ENCODE data around the gene TMEM87B.

TMEM87B gene, protein sequence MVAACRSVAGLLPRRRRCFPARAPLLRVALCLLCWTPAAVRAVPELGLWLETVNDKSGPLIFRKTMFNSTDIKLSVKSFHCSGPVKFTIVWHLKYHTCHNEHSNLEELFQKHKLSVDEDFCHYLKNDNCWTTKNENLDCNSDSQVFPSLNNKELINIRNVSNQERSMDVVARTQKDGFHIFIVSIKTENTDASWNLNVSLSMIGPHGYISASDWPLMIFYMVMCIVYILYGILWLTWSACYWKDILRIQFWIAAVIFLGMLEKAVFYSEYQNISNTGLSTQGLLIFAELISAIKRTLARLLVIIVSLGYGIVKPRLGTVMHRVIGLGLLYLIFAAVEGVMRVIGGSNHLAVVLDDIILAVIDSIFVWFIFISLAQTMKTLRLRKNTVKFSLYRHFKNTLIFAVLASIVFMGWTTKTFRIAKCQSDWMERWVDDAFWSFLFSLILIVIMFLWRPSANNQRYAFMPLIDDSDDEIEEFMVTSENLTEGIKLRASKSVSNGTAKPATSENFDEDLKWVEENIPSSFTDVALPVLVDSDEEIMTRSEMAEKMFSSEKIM

DNA sequence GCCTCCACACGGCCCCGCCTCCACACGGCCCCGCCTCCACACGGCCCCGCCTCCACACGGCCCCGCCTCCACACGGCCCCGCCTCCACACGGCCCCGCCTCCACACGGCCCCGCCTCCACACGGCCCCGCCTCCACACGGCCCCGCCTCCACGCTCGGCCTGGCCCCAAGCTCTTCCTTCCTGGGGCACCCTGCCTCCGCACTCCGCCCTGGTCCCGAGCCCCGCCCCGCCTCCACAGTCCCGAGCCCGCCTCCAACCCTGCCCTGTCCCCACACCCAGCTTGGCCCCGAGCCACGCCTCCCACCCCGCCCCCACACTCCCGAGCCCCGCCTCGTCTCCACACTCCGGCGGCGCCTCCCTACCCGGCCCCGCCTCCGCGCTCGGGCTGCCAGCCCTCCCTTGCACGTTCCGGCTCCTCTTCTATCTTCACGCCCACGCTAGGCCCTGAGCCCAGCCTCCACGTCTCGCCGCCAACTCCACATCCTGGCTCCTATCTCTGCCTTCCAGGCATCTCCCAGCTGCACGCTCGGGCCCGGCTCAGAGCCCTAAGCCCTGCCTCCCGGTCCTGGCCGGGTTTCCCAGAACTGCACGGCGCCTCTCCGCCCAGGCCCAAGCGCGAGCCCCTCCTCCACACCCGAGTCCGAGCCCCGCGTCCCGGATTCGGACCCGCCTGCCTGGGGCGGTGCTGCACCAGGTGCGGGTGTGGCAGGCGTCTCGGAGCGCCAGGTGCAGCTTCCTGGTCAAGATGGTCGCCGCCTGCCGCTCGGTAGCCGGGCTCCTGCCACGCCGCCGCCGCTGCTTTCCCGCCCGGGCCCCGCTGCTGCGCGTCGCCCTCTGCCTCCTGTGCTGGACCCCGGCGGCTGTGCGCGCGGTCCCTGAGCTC, at the start of gene TMEM87B:
Gene TMEM87B, plus strand, starts transcription at position 423 of the 883 bp plus-strand sequence. Its CDS starts 323 bp downstream, at position 746.
- DNase-seq: peak; percentile 79 to 99 (median 97)

DNA sequence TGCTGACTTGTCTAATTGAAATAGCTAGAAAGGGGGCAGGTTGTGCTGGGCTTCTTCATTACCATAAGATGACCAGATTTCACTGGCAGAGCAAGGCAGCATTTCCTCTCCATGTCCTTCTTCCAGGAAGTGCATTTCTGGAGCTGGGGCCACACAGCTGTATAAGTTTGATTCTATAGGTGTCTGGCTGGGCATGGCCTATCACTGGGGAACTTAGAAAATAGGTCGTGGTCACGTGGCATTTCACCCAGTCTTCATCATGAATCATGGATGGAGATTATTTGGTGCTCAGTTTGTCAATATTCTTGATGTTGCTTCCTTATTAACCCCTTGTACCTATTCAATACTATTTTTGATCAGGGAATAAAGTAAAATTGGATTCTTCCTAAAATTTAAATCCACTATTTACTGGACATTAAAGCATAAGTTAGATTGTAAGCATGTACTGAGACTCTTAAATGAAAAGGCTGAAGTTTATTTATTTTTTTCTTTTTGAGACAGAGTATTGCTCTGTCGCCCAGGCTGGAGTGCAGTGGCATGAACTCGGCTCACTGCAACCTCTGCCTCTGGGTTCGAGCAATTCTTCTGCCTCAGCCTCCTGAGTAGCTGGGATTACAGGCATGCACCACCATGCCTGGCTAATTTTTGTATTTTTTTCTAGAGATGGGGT, 49.5 kb upstream of the TMEM87B start:
- no peak for DNase-seq

DNA sequence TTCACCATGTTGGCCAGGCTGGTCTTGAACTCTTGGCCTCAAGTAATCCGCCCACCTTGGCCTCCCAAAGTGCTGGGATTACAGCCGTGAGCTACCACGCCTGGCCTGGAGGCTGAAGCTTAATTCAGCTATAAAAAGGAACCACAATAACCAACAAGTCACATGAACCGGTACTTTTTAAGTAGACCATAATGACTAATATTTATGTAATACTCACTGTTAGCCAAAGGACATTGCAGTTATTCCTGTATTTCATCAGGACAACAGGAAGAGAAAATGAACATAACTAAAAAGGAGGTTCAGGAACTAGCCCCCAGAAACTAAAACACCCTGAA, 49.0 kb upstream of the TMEM87B start:
- no peak for DNase-seq

DNA sequence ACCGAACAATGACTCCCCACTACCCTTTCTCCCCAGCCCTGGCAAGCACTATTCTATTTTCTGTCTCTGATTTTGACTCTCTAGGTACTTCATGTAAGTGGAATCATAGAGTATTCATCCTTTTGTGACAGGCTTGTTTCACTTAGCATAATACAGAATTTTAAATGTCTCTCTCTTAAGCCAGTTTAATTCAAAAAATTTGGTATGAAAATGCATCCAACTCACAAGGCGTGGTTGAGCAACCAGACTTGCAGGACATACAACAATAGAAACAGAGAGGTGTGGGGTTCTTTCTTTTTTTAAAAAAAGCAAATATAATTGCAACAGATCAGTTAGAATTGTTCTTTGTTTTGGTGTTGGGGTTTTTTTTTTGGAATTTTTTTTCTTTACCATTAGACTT, 47.6 kb upstream of the TMEM87B start:
- DNase-seq: no peak

DNA sequence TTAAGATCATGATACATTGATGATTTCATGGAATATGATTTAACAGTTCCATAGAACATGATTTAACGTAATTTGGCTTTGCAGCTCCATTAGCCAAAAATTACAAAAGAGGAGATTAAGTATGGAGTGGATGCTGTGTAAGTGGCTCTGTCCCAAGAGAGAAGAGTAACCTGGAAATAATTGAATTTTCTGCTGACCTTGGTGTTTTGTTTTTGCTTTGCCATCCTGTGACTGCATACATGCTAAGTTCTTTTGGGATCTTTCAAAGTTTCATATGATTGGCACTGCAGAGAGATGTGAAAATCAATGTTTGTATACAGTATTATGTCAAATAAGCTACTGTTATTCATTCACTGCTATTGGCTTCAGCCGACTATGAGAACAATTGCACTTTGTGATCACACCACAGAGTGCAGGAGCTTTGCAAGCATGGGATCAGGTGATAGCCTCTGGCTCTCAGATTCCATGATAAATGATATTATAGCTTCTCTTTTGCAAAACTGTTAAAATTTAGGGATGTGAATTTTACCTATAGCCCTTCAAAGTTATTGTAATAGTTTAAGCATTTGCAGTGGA, 46.1 kb upstream of the TMEM87B start:
- DNase-seq: no peak

DNA sequence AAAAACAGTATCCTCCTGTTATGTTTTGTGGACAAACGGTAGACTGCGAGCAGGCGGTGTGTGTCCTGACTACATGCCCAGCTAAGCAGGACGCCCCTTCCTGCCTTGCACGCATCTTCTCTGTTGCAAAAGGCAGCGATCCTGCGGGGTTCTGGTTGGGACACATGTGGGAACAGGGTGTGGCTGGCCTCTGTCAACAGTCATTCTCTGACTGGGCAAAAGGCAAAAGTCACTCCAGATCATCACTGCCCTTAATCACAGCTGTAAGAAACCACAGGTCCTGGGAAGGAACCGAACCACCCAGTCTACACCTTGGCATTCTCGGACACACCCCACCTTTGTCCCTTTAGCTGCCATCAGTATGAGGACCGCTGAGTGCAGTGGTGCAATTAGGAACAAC, 44.3 kb upstream of the TMEM87B start:
- no peak for DNase-seq

DNA sequence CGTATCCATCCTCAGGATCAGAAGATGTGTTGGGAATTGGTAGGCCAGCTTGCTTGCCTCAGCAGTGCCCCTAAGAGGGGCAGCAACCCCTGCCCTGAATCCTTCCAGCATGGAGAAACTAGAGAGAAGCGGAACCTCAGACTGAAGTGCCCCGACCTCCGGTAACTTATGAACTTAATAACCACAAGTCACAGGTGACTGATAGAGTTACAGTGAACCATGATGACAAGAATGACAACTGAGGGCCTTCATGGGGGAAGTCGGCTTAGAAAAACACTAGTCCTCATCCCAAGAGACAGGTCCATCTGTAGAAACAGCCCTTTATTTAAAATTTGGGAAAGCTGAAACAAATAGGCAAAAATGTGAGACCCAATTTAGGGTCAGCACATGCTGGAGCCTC, 42.5 kb upstream of the TMEM87B start:
- DNase-seq: no peak

DNA sequence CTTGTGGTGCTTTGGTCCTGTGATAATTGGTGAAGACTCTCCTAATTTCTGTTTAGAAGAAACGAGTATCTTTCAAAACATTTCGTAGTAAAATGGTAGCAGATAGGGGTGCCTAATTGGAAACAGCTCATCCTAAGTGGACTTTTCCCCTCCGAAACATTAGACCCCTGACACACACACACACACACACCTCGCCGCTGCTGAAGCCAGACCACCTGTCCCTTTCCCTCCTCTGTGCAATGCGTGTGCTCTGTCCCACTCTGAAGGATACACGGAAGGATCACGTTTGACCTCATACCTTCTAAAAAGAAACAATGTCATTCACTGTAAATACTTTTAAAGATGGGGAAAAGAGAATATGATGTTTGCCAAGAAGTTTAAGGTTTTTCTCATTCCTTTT, 36.2 kb upstream of the TMEM87B start:
- DNase-seq: no peak

DNA sequence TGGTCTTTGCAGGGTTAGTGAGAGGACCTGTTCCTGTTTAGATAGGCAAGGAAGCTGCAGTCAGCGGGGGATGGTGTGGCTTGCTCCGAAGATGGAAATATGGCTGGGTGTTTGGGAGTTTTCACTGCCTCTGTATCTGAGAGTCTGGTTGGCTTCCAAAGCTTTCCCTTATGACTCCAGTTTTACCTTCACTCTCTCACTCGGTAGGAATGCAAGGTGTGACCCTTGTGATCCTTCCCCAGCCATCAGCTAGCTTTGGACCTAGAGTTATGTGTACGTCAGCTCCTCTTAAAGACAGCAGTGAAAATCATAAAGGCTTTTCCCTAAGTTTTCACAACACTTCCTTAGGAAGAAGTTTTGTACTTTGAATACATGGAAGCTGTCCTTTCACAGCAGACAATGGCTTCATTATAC, 35.5 kb upstream of the TMEM87B start:
- no peak for DNase-seq

DNA sequence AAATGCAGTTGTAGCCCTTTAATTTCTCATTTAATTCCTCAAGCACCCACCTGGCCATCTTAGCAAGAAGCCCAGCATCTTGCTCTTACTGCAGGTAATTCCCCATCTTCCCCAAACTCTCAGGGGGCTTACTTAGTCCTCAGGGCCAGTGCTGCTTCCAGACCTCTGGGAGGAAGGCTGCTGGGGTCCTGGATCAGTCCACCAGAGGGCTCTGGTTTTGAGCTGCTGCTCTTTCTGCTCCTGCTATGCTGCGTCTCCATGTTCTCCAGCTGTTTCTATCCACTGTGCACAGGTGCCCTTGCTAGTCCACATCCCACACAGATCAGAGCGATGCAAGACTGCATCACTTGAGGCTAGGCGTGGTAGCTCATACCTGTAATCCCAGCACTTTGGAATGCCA, 34.5 kb upstream of the TMEM87B start:
- DNase-seq: no peak

DNA sequence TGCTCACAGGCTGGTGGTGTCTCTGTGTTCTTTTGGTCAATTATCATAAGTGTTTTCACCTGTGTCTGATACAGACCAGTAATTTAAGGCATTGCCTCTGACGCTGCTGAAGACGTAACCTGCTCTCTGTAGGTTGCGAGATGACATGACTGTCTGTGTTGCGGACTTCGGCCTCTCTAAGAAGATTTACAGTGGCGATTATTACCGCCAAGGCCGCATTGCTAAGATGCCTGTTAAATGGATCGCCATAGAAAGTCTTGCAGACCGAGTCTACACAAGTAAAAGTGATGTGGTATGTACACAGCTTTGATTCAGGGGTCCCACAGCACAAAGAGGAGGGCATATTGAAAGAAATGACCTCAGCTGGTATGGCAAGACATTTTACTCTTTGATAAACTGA, 33.8 kb upstream of the TMEM87B start:
- DNase-seq: no peak

DNA sequence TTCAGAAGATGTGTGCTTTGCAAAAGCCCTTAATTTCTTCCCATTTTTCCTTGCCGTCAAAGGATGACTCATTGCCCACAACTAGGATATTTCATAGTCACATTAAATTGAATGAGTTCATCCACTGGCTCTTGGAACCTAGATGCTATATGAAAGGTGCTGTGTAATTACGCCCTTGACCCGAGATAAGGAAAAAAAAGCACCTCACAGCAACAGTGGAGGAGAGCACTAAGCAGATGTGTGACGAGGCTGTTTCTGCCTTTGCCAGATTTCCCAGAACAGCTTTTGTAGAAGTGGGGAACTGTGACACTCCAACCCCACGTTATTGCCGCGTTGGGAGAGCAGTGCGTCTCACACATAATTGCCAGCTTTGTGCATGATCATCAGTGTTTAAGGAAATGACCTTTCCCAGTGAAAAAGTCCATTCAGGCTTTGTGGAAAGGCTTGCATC, 33.3 kb upstream of the TMEM87B start:
- no peak for DNase-seq

DNA sequence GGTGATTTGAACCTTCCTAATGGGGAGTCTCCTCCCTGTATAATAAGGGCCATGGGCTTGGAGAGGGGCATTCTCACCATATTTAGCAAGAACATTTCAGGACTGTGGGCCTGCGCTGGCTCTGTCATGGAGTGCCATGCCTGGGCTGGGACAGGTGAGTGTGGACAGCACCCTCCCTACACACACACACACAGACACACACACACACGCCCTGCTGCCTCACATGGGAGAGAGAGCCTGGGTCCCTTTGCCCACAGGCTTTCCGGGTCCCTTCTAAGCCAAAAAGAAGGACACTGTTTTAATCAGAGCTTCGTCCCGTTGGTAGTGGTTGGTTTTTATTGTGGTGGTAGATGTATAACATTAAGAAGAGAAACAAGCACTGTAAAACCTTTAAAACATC, 31.4 kb upstream of the TMEM87B start:
- no peak for DNase-seq

DNA sequence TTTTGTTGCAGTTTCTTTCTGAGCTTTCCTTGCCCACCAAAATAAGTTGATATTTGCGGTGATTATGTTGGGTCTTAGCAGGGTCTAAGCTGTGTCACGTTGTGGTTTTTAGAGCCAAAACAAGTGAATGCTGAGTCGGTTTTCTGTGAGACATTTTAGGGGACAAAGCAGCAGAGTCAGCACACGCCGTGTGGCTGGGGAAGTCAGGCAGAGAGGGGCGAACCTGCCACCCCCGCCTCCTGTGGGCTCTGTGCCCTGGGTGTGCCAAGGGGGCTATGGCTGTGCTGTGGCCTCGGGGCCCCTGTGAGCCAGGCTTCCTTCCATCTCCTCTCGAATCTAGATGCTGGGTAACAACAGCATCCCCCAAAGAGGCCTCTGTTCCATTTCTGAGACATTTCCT, 30.8 kb upstream of the TMEM87B start:
- DNase-seq: no peak

DNA sequence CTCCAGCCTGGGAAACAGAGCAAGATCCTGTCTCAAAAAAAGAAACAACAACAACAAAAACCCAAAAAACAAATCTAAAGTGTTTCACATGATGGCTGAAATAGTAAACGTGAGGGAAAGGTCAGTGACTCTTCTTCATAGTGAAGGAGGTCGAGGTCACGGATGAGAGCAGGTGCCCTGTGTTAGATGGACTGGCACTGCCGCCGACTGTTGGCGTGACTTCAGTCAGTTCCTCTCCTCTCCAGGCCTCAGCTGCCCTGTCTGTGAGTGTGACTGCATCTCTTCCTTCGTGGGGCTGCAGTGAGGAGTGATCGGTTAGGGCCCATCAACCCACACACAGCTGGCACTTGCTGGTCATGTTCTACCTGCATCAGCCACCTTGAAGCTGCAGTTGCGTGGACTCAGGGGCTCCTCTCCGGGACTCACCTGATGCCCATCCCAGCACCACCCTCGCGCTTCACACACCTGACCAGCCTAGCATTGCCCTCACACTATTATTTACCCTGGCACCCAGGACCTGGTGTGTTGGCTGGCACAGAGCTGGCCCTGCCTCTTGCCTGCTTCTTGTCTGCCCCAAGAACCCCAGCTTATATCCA, 30.1 kb upstream of the TMEM87B start:
- DNase-seq: no peak

DNA sequence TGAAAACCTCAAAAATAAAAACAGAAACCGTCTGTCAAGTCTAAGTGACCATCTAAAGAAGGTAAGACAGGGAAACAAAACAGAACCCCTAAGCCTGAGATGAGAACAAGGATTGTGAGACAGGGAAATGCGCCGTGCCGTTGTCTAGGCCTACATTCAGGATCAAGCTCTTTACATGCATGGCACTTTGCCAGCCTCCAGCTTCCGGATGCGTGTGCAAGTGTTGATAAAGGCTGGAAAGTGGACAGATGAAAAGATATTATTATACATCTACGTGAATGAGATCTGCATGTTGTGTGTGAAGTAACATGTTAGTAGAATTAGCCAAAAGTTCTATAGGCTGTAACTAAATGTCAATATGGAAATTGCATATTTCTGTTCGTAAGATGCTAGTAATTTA, 28.6 kb upstream of the TMEM87B start:
- DNase-seq: no peak

DNA sequence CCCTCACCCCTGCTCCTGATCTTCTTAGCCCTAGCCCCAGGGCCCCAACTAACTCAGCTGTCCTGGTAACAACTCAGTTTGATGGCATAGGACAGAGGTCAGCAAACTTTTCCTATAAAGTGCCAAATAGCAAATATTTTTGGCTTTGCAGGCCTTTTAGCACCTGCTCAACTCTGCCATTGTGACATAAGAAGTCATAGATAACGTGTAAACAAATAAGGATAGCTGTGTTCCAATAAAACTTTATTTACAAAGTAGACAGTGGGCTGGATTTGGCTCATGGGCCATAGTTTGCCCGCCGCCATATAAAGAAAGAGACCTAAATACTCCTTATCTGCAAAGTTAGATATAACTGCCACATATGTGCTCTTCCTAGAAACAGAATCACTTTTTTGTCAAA, 27.3 kb upstream of the TMEM87B start:
- DNase-seq: no peak

DNA sequence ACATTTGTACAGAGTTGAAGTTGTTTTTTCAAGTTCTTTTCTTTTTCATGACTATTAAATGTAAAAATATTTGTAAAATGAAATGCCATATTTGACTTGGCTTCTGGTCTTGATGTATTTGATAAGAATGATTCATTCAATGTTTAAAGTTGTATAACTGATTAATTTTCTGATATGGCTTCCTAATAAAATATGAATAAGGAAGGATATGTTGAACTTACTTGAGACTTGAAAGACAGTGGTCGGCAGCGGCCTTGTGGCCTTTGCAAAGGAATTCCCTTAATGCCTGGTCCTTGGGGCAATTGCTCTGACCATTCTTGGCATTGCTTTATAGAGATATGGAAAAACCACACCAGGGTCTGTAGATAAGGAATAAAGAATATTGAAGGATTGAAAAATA, 25.9 kb upstream of the TMEM87B start:
- no peak for DNase-seq

DNA sequence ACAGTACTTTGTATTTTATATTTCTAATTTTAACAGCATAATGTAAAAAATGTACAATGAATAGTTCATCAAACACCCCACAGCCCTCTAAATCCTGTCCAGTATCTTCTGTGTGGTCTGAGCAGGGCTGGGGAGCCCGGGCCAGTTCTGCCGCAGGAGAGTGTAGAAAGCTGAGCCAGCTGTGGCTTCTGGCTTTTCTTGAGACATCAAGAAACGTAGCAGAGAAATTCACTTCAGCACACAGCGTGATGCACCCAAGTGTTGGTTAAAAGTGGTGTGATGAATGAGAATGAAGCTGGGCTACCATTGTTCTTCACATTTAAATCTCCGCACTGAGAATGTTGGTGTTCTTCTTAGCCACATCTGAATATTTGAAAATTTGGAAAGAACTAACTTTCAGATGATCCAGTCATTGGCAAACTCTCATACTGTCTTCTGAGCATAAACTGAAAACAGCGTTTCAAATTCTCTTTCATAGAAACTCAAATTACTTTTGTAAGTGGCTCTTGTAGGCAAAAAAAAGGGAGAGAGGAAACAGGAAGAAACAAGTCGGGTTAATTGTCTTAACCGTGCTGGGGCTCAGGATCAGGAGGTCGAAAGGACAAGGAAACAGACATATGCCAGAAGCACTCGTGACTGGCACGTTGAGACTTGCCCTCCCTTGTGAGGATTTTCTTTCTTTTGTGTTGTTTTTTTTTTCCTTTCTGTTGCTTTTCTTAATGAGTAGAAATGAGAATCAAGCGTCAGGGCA, 23.4 kb upstream of the TMEM87B start:
- DNase-seq: peak in 9 of 51 donors; percentile 5 to 25 (median 15)

DNA sequence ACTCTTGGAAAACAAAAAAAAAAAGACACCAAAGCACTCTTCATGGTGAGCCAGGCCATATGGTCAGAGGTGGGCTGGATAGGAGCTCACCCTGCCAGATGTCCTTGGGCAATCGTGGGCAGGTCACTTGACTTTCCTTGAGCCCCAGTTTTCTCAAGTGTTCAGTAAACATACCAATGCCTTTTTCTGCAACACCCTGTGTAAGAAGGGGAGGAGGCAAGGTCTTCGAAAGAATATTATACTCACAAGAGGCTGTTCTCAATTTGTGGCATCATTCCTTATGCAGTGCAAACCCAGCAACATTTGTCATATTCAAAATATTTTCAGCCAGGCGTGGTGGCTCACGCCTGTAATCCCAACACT, 22.9 kb upstream of the TMEM87B start:
- DNase-seq: no peak

All from hypothalamus (tissue), 51 donors.